Effector memory CD8-positive, alpha-beta T cell (primary cell): ENCODE measurements around the gene SMIM3.
A peak's percentile ranks its signal among the peaks of the same experiment; 100 is the strongest.
"Not testable (repeated sequence)": the region's sequence is repeated elsewhere in the genome, so short reads cannot be mapped to it uniquely, and the experiment has no call there.

Experiments used
- ATAC-seq: fragments of 150-1000 bp; cut with Tn5 transposase; replicated peaks from 2 replicates; pipeline ENCODE4 v1.10.0; 2021; ENCODE audit warnings: mild to moderate bottlenecking, moderate library complexity
- DNase-seq, 3 experiments: peaks; one replicate each; pipeline ENCODE4 v3.0.0; 2021
- H3K27ac Mint-ChIP-seq, 2 donors: one replicate each; pipeline ENCODE4 v1.8.0; 2022; ENCODE audit warnings: mild to moderate bottlenecking in 2 of 2, mixed read lengths in 2 of 2, moderate library complexity in 2 of 2
- H3K27me3 Mint-ChIP-seq, 2 donors: one replicate each; pipeline ENCODE4 v1.8.0; 2022; ENCODE audit warnings: mixed read lengths in 2 of 2
- H3K36me3 Mint-ChIP-seq: one replicate; pipeline ENCODE4 v1.8.0; 2022; ENCODE audit warnings: mild to moderate bottlenecking, moderate library complexity, mixed read lengths; ENCODE audit not compliant: insufficient read depth
- H3K4me1 Mint-ChIP-seq, 2 donors: one replicate each; pipeline ENCODE4 v1.8.0; 2022; ENCODE audit warnings: low read depth in 2 of 2, mixed read lengths in 2 of 2
- H3K4me3 Mint-ChIP-seq, 2 donors: one replicate each; pipeline ENCODE4 v1.8.0; 2022; ENCODE audit warnings: mild to moderate bottlenecking in 2 of 2, mixed read lengths in 2 of 2, moderate library complexity in 2 of 2
- H3K9me3 Mint-ChIP-seq, 2 donors: one replicate each; pipeline ENCODE4 v1.8.0; 2022; ENCODE audit warnings: mixed read lengths in 2 of 2

The SMIM3 gene

DNA sequence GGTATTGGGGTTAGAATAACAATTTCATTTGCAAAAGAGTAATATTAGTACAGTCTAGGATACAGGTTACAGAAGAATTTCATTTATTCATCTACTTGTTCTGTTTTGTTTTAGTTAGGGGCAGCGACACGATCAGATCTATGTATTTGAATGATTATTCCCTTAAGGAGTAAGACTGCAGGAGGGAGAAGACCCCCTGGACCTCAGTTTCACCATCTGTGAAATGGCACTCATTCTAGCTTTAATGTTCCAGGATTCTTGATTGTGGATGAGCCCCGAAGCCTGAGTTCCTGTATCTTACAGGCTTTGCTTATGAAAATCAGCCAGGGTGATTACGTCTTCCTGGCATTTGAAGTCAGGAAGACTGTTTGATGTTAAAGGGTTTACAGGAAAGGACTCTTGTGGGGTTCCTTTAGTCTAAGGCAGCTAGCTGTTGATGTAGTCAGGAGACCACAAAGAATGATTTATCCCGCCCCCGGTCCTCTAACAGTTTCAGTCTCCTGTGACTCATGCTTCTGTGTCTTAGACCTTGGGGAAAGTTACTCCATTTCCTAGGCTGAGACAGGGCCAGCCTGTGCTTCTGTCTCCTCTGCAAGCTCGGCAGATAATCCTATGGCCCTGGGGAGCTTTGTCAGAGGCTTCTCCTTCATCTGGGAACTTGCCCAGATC lies 11.5 kb downstream of the SMIM3 start:
- peaks cover 0 to 13% of the 10 kb centered on the region in 2 donors for H3K27me3 Mint-ChIP-seq
- DNase-seq (peak in 1 of 3 experiments; percentile 11), ATAC-seq (peak; percentile 96)
- peaks cover 6 to 14% of the 10 kb centered on the region in 2 donors for H3K4me1 Mint-ChIP-seq
- peak overlapping the region; percentile 17 to 67 for H3K27ac Mint-ChIP-seq
- no peaks in the 10 kb centered on the region for H3K9me3 Mint-ChIP-seq
- H3K36me3 Mint-ChIP-seq: no peaks in the 10 kb centered on the region
- H3K4me3 Mint-ChIP-seq: no peak overlapping the region

DNA sequence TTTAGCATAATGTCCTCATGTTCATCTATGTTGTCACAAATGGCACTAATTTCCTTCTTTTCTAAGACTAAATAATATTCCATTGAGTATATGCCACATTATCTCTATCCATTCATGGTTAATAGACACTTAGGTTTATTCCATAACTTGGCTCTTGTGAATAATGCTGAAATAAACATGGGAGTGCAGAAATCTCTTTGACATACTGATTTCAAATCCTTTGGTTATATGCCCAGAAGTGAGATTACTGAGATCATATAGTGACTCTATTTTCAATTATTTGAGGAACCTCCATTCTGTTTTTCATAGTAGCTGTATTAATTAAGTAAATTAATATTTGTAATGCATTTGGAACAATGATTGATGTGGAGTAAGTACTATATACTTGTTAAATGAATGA lies 13.0 kb downstream of the SMIM3 start:
- DNase-seq: no peak
- Mint-ChIP-seq H3K27ac (no peak overlapping the region), H3K27me3 (peaks cover 0 to 13% of the 10 kb centered on the region in 2 donors), H3K36me3 (no peaks in the 10 kb centered on the region), H3K9me3 (no peaks in the 10 kb centered on the region), H3K4me3 (no peak overlapping the region), H3K4me1 (peaks cover 6 to 11% of the 10 kb centered on the region in 2 donors)
- ATAC-seq: no peak

DNA sequence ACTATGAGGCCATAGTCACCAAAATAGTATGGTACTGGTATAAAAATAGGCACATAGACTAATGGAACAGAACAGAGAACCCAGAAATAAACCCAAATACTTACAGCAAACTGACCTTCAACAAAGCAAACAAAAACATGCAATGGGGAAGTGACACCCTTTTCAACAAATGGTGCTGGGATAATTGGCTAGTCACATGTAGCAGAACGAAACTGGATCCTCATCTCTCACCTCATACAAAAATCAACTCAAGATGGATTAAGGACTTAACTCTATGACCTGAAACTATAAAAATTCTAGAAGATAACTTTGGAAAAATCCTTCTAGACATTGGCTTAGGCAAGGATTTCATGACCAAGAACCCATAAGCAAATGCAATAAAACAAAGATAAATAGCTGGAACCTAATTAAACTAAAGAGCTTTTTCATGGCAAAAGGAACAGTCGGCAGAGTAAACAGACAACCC lies 14.9 kb downstream of the SMIM3 start:
- not testable (repeated sequence) for H3K9me3 Mint-ChIP-seq, H3K4me1 Mint-ChIP-seq, H3K36me3 Mint-ChIP-seq, H3K4me3 Mint-ChIP-seq, H3K27ac Mint-ChIP-seq, ATAC-seq, DNase-seq
- H3K27me3 Mint-ChIP-seq: peaks cover 0 to 13% of the 10 kb centered on the region in 2 donors

DNA sequence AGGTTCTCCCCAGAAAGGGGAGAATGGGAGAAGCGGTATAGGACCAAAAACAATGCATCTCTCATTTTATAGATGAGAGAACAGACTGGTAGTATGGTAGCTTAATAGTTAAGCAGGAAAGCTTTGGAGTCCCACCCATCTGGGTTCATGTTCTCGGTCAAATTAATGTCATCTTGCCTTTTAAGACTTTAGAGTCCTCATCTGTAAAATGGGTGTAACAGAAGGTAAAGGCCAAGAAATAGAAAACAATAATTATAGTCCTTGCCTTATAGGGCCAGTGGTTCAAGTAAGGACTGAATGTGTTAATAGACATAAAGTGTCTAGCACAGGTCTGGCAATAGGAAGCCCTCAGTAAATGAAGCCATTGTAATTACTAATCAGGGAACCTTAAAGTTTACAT lies 16.4 kb downstream of the SMIM3 start:
- H3K36me3 Mint-ChIP-seq: no peaks in the 10 kb centered on the region
- DNase-seq: no peak

DNA sequence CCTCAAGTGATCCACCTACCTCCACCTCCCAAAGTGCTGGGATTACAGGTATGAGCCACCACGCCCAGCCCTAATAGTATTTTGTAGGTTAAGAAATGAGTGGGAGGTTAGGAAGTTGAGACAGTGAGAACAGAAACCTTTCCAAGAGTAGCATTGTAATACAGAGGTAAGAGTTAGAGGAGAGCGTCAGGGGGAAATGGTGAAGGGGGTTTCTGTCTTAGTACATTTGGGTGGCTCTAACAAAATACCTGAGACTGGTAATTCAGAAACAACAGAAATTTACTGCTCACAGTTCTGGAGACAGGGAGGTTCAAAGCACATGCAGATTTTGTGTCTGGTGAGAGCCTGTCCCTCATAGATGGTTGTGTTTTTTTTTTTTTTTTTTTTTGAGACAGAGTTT lies 18.8 kb downstream of the SMIM3 start:
- ATAC-seq: no peak

More for the DNA sequence above, 16.4 kb downstream of the SMIM3 start:
- Mint-ChIP-seq H3K27me3 (peaks cover 0 to 13% of the 10 kb centered on the region in 2 donors), H3K4me1 (peaks cover 2 to 4% of the 10 kb centered on the region in 2 donors), H3K27ac (no peak overlapping the region), H3K9me3 (no peaks in the 10 kb centered on the region), H3K4me3 (no peak overlapping the region)
- ATAC-seq: no peak

DNA sequence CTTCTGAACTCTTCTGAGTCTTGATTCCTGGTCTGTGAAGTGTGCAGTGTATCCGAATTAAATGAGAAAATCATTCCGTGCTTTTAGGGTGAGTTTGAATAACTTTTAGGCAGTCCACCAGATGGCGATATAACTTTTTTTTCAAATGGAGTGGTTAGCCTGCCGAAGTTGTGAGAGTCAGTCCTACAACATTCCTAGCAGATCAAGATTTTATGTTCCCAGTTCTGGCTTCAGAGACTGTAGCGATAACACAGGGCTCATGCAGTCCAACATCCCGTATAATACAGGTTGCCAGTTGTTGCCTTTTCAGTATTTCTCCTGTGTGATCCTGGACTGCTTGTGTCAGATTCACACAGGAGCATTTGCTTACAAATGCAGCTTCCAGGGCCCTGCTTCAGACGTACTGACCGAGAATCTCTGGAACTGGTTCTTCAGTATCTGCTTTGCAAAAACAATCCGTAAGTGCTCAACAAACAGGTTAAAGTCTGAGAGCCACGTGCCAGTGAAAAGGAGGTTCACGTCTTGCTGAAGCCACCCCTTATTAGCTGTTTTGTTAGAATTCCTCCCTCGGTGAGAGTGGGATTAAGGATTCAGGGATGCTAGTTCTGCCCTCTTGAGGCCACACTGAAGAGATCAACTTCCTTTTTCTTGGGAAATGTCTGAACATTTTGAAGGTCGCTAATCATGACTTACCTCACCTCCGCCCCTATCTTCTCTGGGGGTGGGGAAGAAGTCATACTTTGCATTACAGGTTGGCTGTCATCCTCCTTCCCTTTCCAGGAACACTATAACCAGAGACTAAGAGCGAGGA lies 22.8 kb downstream of the SMIM3 start:
- no peaks in the 10 kb centered on the region for H3K4me1 Mint-ChIP-seq
- ATAC-seq: peak; percentile 56
- H3K27me3 Mint-ChIP-seq: peaks cover 15 to 30% of the 10 kb centered on the region in 2 donors
- no peak overlapping the region for H3K27ac Mint-ChIP-seq
- no peaks in the 10 kb centered on the region for H3K36me3 Mint-ChIP-seq
- H3K9me3 Mint-ChIP-seq: no peaks in the 10 kb centered on the region
- H3K4me3 Mint-ChIP-seq: no peak overlapping the region
- peak in 2 of 3 experiments; percentile 16 to 21 for DNase-seq

More for the DNA sequence above, 18.8 kb downstream of the SMIM3 start:
- Mint-ChIP-seq H3K9me3 (no peaks in the 10 kb centered on the region), H3K27me3 (peaks cover 0 to 7% of the 10 kb centered on the region in 2 donors), H3K36me3 (no peaks in the 10 kb centered on the region), H3K4me1 (no peaks in the 10 kb centered on the region), H3K4me3 (no peak overlapping the region), H3K27ac (no peak overlapping the region)
- DNase-seq: no peak

DNA sequence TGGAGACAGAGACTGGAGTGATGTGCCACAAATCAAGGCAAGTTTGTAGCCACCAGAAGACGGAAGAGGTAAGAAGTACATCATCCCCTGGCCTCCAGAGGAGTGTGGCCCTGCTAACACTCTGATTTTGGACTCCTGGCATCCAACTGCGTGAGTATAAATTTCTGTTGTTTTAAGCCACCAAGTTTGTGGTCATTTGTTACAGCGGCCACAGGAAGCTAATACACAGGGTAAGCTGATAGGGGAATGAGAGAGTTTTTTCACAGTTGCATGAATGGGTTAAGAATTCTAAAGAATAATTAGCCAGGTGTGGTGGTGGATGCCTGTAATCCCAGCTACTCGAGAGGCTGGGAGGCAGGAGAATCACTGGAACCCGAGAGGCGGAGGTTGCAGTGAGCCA lies 25.8 kb downstream of the SMIM3 start:
- ATAC-seq (no peak), DNase-seq (no peak)
- Mint-ChIP-seq H3K9me3 (no peaks in the 10 kb centered on the region), H3K4me1 (no peaks in the 10 kb centered on the region), H3K4me3 (no peak overlapping the region), H3K27ac (no peak overlapping the region), H3K27me3 (peaks cover 15 to 30% of the 10 kb centered on the region in 2 donors), H3K36me3 (no peaks in the 10 kb centered on the region)

DNA sequence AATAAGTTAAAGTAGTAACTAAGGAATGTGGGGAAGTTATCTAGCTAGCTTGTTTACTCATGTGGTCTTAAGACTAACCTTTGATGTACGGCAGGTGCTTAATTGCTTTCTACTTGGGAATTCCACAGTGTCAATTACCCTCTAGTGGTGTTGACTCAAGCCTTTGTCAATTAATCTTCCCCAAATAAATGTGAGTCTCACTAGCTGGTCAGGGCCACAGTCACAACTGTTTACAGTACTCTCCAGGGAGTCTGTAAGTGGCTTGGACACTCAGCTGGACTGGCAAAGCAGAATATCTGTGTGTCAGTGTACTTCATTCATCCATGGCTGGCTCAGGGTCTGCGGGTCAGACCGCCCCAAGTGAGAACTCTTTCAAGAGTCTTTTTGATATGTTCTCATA lies 30.8 kb downstream of the SMIM3 start:
- Mint-ChIP-seq H3K27ac (no peak overlapping the region), H3K27me3 (peaks cover 16 to 30% of the 10 kb centered on the region in 2 donors), H3K36me3 (no peaks in the 10 kb centered on the region), H3K9me3 (no peaks in the 10 kb centered on the region), H3K4me3 (no peak overlapping the region), H3K4me1 (no peaks in the 10 kb centered on the region)
- ATAC-seq (no peak), DNase-seq (no peak)

DNA sequence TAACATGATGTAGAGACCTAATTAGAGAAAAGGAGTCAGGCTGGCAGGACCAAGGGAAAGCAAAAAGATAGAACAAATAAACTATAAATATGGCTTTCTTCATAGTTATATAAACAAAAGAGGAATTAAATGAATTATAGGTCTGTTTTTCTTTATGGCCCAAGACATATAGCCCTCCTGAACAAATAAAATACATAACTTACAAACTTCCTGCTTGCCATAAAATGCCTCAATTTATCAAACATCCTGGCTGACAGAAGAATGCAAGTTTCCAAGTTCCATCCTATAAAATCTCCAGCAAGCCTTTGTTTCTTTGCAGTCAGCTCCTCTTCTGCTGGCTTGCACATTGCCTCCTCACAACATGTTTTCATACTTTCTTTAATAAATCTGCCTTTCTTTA lies 36.5 kb downstream of the SMIM3 start:
- Mint-ChIP-seq H3K4me1 (no peaks in the 10 kb centered on the region), H3K36me3 (no peaks in the 10 kb centered on the region), H3K4me3 (no peak overlapping the region), H3K27ac (no peak overlapping the region), H3K27me3 (peaks cover 35 to 57% of the 10 kb centered on the region in 2 donors), H3K9me3 (peaks cover 8 to 11% of the 10 kb centered on the region in 2 donors)
- ATAC-seq: no peak
- no peak for DNase-seq

DNA sequence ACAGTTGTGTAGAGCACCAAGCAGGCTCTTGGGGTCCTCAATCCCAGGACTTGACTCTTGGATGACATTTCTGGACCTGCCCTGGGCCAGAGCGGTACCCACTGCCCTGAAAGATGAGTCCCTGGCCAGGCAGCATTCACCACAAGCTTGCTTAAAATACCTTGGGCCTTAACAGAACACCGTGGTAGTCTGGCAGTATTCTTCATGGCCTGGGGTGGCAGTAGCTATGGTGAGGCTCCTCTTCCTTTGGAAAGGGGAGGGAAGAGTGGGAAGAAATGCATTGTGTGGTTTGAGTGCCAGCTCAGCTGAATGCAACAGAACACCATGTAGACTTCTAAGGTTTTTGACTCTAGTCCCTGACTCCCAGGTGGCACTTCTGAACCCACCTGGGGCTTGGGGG lies 38.4 kb downstream of the SMIM3 start:
- Mint-ChIP-seq H3K27ac (no peak overlapping the region), H3K4me3 (no peak overlapping the region), H3K27me3 (peaks cover 45 to 71% of the 10 kb centered on the region in 2 donors), H3K9me3 (peaks cover 8 to 11% of the 10 kb centered on the region in 2 donors), H3K36me3 (no peaks in the 10 kb centered on the region), H3K4me1 (no peaks in the 10 kb centered on the region)
- DNase-seq (no peak), ATAC-seq (no peak)

DNA sequence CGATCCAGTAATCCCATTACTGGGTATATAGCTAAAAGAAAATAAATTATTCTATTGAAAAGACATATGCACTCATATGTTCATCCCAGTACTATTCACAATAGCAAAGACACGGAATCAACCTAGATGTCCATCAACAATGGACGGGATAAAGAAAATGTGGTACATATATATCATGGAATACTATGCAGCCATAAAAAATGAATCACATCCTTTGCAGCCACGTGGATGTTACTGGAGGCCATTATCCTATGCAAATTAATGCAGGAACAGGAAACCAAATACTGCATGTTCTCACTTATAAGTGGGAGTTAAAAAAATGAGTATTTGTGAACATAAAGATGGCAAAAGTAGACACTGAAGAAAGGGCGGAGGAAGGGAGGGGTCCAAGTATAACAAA lies 51.2 kb downstream of the SMIM3 start:
- no peak for DNase-seq
- H3K9me3 Mint-ChIP-seq: peaks cover 3 to 10% of the 10 kb centered on the region in 2 donors

DNA sequence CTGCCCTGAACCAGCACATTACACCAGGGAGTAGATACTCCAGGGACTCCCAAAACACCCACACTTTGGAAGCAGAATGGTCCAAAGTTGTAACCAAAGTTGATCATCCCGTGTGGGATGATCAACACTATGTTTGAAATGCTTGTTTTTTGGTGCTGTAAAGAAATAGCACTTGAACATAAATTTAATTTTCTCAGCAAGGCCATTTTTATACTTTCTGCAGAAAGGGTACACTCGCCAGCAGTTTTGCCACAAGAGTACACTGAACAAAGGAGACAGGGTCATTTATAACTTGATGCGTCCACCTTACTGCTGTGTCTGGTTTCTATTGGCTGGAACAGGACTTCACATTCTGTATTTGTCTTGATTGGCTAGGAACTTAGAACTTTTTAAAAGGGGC lies 53.3 kb downstream of the SMIM3 start:
- not testable (repeated sequence) for H3K36me3 Mint-ChIP-seq, H3K4me1 Mint-ChIP-seq, ATAC-seq, H3K27ac Mint-ChIP-seq, H3K27me3 Mint-ChIP-seq, DNase-seq, H3K9me3 Mint-ChIP-seq, H3K4me3 Mint-ChIP-seq

More for the DNA sequence above, 51.2 kb downstream of the SMIM3 start:
- H3K27me3 Mint-ChIP-seq: peaks cover 0 to 2% of the 10 kb centered on the region in 2 donors
- no peak overlapping the region for H3K4me3 Mint-ChIP-seq
- ATAC-seq: no peak
- H3K27ac Mint-ChIP-seq: no peak overlapping the region
- no peaks in the 10 kb centered on the region for H3K36me3 Mint-ChIP-seq
- H3K4me1 Mint-ChIP-seq: no peaks in the 10 kb centered on the region

DNA sequence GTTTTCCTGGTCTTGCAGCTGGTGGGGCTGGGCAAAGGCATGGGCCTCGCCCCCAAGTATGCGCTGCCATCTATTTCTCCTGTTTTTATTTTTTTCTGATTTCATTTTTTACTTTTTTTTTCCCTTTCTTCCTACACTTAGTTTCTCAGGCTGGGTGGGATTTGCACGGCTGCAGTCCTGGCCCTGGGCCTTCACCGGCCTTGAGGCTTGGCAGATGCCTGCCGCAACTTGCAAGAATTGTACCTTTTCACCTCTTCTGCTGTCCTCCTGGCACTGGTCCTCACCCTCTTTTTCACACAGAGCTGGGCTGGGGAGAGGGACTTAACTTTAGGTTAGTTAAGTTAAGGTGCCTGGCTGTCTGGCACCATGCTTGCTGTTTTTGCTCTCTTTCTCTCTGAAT lies 57.5 kb downstream of the SMIM3 start:
- no peak overlapping the region for H3K4me3 Mint-ChIP-seq
- no peaks in the 10 kb centered on the region for H3K36me3 Mint-ChIP-seq
- DNase-seq (no peak), ATAC-seq (no peak)
- no peak overlapping the region for H3K27ac Mint-ChIP-seq
- no peaks in the 10 kb centered on the region for H3K4me1 Mint-ChIP-seq
- H3K27me3 Mint-ChIP-seq: peaks cover 20 to 33% of the 10 kb centered on the region in 2 donors
- H3K9me3 Mint-ChIP-seq: peaks cover 1 to 2% of the 10 kb centered on the region in 2 donors

DNA sequence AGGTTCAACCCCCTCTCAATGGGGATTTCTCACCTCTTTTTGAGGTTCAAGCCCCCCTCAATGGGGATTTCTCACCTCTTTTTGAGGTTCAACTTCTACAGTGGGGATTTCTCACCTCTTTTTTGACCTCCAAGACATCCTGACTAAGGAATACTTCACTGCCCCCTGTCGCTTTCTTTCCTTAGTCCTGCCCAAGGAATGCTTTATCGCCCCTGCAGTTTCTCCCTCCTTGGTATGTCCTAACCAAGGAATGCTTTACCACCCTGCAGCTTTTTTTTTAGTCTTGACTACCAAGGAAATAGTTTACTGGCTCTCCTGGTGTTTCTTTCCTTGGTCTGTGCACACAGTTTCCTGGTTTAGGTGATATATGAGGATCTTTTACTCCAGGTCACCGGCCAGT lies 58.1 kb downstream of the SMIM3 start:
- Mint-ChIP-seq H3K36me3 (no peaks in the 10 kb centered on the region), H3K4me3 (no peak overlapping the region)
- no peak for ATAC-seq

More for the DNA sequence above, 58.1 kb downstream of the SMIM3 start:
- Mint-ChIP-seq H3K27me3 (peaks cover 27 to 37% of the 10 kb centered on the region in 2 donors), H3K9me3 (peaks cover 0 to 2% of the 10 kb centered on the region in 2 donors), H3K27ac (no peak overlapping the region), H3K4me1 (no peaks in the 10 kb centered on the region)
- no peak for DNase-seq
